Thyroid gland (tissue), 4 donors: Measurements from ENCODE around the gene AFP. TPM values are rescaled to one million over a fixed set of nuclear protein-coding genes. Genes with fewer than 3 reads are reported as not detected.

Source experiments
- DNase-seq, 2 donors: peaks; one replicate each; pipeline ENCODE4 v3.0.0-alpha.2; 2019
- H3K27ac ChIP-seq, 3 donors: fragments of 200-600 bp; sonication (generic); 1 replicate in 2 of 3; 2 replicates in 1 of 3; pipeline ENCODE4 v1.5.1; 2016 to 2019; ENCODE audit warnings: mild to moderate bottlenecking in 1 of 3, moderate library complexity in 1 of 3
- H3K27me3 ChIP-seq: fragments of 200-600 bp; sonication (generic); one replicate; pipeline ENCODE4 v1.5.1; 2019
- H3K36me3 ChIP-seq, 2 donors: fragments of 200-600 bp; sonication (generic); one replicate each; pipeline ENCODE4 v1.5.1; 2016 to 2019
- H3K4me1 ChIP-seq, 2 donors: fragments of 200-600 bp; sonication (generic); one replicate each; pipeline ENCODE4 v1.5.1; 2017 to 2019
- H3K4me3 ChIP-seq, 3 donors: fragments of 200-600 bp; sonication (generic); replicated peaks in 1 of 3; 1 replicate in 2 of 3; 2 replicates in 1 of 3; pipeline ENCODE4 v1.5.1; 2016; ENCODE audit warnings: mild to moderate bottlenecking in 1 of 3
- H3K9me3 ChIP-seq: fragments of 200-600 bp; sonication (generic); one replicate; pipeline ENCODE4 v1.5.1; 2017
- CTCF ChIP-seq, 6 experiments: fragments of 200-600 bp in 3 of 6; fragments of 450-650 bp in 3 of 6; sonication (generic) in 3 of 6; IDR thresholded peaks; one replicate each; pipeline ENCODE4 v1.5.1; 2016 to 2019; ENCODE audit warnings: antibody characterized with exemption in 6 of 6, mild to moderate bottlenecking in 2 of 6, inconsistent platforms in 1 of 6, moderate library complexity in 1 of 6
- POLR2A ChIP-seq, 2 donors: fragments of 450-650 bp; IDR thresholded peaks; one replicate each; pipeline ENCODE4 v1.6.1; 2017; ENCODE audit warnings: antibody characterized with exemption in 2 of 2, mild to moderate bottlenecking in 2 of 2, moderate library complexity in 1 of 2
- WGBS, 2 donors: methylation state at CpG; one replicate each; pipeline ENCODE4 v1.1.5; 2017; 5-methylcytosine and 5-hydroxymethylcytosine counted together
- intact Hi-C: fragments of 100-400 bp; cut with DNase I; formaldehyde crosslinking; loops from one replicate; pipeline ENCODE4 v1.15.1; 2023
- total RNA-seq, 4 donors: library from RNA; depleted of rRNA; stranded (reverse); fragments of >200 nt; gene quantifications; one replicate each; pipeline ENCODE4 v1.2.3, GENCODE V29; 2016

Gene AFP
- total RNA-seq, 4 donors from 2014 or later: not detected

GRCh38 chr4:73409978-73410548, 26.0 kb upstream of the AFP start:
- H3K36me3 ChIP-seq: no peaks in the 10 kb centered on the region
- H3K4me3 ChIP-seq: no peak overlapping the region
- 90 to 91% methylated on average over 8 of the region's 8 CpGs for WGBS, 2 donors
- no peaks in the 10 kb centered on the region for H3K9me3 ChIP-seq
- intact Hi-C loops: no loop called here
- no peaks in the 10 kb centered on the region for H3K27me3 ChIP-seq
- no peaks in the 10 kb centered on the region for H3K4me1 ChIP-seq
- TF ChIP-seq POLR2A (IDR thresholded peaks at IDR 0.05) (no peak), CTCF (IDR thresholded peaks at IDR 0.05) (no peak)
- H3K27ac ChIP-seq: no peak overlapping the region
- DNase-seq: no peak

- DNase-seq: no peak
- TF ChIP-seq CTCF (IDR thresholded peaks at IDR 0.05) (no peak), POLR2A (IDR thresholded peaks at IDR 0.05) (no peak)
- H3K4me3 ChIP-seq: no peak overlapping the region
- intact Hi-C loops: no loop called here
- WGBS, 2 donors: 85 to 87% methylated on average over 3 of the region's 3 CpGs
- H3K36me3 ChIP-seq: no peaks in the 10 kb centered on the region
- H3K9me3 ChIP-seq: no peaks in the 10 kb centered on the region
- H3K27ac ChIP-seq: no peak overlapping the region
- no peaks in the 10 kb centered on the region for H3K27me3 ChIP-seq
- no peaks in the 10 kb centered on the region for H3K4me1 ChIP-seq
Observed at GRCh38 chr4:73410916-73411730, 24.9 kb upstream of the AFP start.

GRCh38 chr4:73411731-73412414, 24.1 kb upstream of the AFP start:
- Histone ChIP-seq H3K4me1 (no peaks in the 10 kb centered on the region), H3K27ac (no peak overlapping the region), H3K4me3 (no peak overlapping the region), H3K9me3 (no peaks in the 10 kb centered on the region), H3K27me3 (no peaks in the 10 kb centered on the region), H3K36me3 (no peaks in the 10 kb centered on the region)
- WGBS, 2 donors: 90 to 91% methylated on average over 8 of the region's 8 CpGs
- intact Hi-C loops: no loop called here
- DNase-seq: no peak
- TF ChIP-seq POLR2A (IDR thresholded peaks at IDR 0.05): no peak

GRCh38 chr4:73413294-73413755, 22.7 kb upstream of the AFP start:
- Histone ChIP-seq H3K27ac (no peak overlapping the region), H3K9me3 (no peaks in the 10 kb centered on the region), H3K4me3 (no peak overlapping the region), H3K27me3 (no peaks in the 10 kb centered on the region), H3K36me3 (no peaks in the 10 kb centered on the region), H3K4me1 (no peaks in the 10 kb centered on the region)
- no peak for TF ChIP-seq POLR2A (IDR thresholded peaks at IDR 0.05)
- TF ChIP-seq CTCF (IDR thresholded peaks at IDR 0.05): no peak
- DNase-seq: no peak
- intact Hi-C loops: no loop called here
- 84 to 87% methylated on average over 4 of the region's 4 CpGs for WGBS, 2 donors

- Histone ChIP-seq H3K27me3 (no peaks in the 10 kb centered on the region), H3K4me3 (no peak overlapping the region), H3K4me1 (no peaks in the 10 kb centered on the region), H3K9me3 (no peaks in the 10 kb centered on the region), H3K36me3 (no peaks in the 10 kb centered on the region), H3K27ac (no peak overlapping the region)
- intact Hi-C loops: no loop called here
- 67 to 70% methylated on average over 2 of the region's 2 CpGs for WGBS, 2 donors
- DNase-seq: no peak
- TF ChIP-seq CTCF (IDR thresholded peaks at IDR 0.05) (no peak), POLR2A (IDR thresholded peaks at IDR 0.05) (no peak)
Observed at GRCh38 chr4:73414936-73415271, 21.1 kb upstream of the AFP start.
